Measurements from ENCODE around the gene MAP3K12.

The MAP3K12 gene

GRCh38 chr12:53431187-53431586, 68.1 kb downstream of the MAP3K12 start:
- no peak for TF ChIP-seq CTCF (conservative IDR thresholded peaks at IDR 0.05)
- no peak overlapping the region for H3K27ac ChIP-seq

GRCh38 chr12:53430116-53430515, 69.1 kb downstream of the MAP3K12 start:
- TF ChIP-seq CTCF (conservative IDR thresholded peaks at IDR 0.05), result no peak
- H3K27ac ChIP-seq, result no peak overlapping the region
